Measurements from ENCODE around the gene PPP4R1. TPM values are rescaled to one million over a fixed set of nuclear protein-coding genes. Genes with fewer than 3 reads are reported as not detected.

The PPP4R1 gene
- total RNA-seq, 1 donor from 2014 or later, result 136 TPM

GRCh38 chr18:9530226-9531009 lies 83.9 kb downstream of the PPP4R1 start:
- no peak for DNase-seq
- H3K27ac Mint-ChIP-seq (ENCODE audit: unreplicated experiment), result no peak overlapping the region
- H3K4me1 Mint-ChIP-seq (ENCODE audit: low read depth, unreplicated experiment), result no peaks in the 10 kb centered on the region
- H3K36me3 Mint-ChIP-seq (ENCODE audit: unreplicated experiment), result peaks cover 18% of the 10 kb centered on the region
- no peaks in the 10 kb centered on the region for H3K27me3 Mint-ChIP-seq (ENCODE audit: unreplicated experiment)
- no peak overlapping the region for H3K4me3 Mint-ChIP-seq (ENCODE audit: unreplicated experiment)
- no peaks in the 10 kb centered on the region for H3K9me3 Mint-ChIP-seq (ENCODE audit: unreplicated experiment)
- TF ChIP-seq, protein P1, sequence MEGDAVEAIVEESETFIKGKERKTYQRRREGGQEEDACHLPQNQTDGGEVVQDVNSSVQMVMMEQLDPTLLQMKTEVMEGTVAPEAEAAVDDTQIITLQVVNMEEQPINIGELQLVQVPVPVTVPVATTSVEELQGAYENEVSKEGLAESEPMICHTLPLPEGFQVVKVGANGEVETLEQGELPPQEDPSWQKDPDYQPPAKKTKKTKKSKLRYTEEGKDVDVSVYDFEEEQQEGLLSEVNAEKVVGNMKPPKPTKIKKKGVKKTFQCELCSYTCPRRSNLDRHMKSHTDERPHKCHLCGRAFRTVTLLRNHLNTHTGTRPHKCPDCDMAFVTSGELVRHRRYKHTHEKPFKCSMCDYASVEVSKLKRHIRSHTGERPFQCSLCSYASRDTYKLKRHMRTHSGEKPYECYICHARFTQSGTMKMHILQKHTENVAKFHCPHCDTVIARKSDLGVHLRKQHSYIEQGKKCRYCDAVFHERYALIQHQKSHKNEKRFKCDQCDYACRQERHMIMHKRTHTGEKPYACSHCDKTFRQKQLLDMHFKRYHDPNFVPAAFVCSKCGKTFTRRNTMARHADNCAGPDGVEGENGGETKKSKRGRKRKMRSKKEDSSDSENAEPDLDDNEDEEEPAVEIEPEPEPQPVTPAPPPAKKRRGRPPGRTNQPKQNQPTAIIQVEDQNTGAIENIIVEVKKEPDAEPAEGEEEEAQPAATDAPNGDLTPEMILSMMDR (IDR thresholded peaks at IDR 0.05; ENCODE audit: partially characterized antibody, unreplicated experiment), result no peak

GRCh38 chr18:9526458-9526857 lies 87.9 kb downstream of the PPP4R1 start:
- Mint-ChIP-seq H3K4me3 (ENCODE audit: unreplicated experiment) (no peak overlapping the region), H3K27ac (ENCODE audit: unreplicated experiment) (no peak overlapping the region), H3K9me3 (ENCODE audit: unreplicated experiment) (no peaks in the 10 kb centered on the region), H3K36me3 (ENCODE audit: unreplicated experiment) (peaks cover 18% of the 10 kb centered on the region), H3K27me3 (ENCODE audit: unreplicated experiment) (no peaks in the 10 kb centered on the region), H3K4me1 (ENCODE audit: low read depth, unreplicated experiment) (no peaks in the 10 kb centered on the region)
- no peak for DNase-seq
- TF ChIP-seq, protein P1 (IDR thresholded peaks at IDR 0.05; ENCODE audit: partially characterized antibody, unreplicated experiment), result no peak

- Mint-ChIP-seq H3K9me3 (ENCODE audit: unreplicated experiment) (no peaks in the 10 kb centered on the region), H3K36me3 (ENCODE audit: unreplicated experiment) (peaks cover 8% of the 10 kb centered on the region), H3K4me3 (ENCODE audit: unreplicated experiment) (no peak overlapping the region), H3K4me1 (ENCODE audit: low read depth, unreplicated experiment) (no peaks in the 10 kb centered on the region), H3K27me3 (ENCODE audit: unreplicated experiment) (no peaks in the 10 kb centered on the region), H3K27ac (ENCODE audit: unreplicated experiment) (no peak overlapping the region)
- TF ChIP-seq, protein P1 (IDR thresholded peaks at IDR 0.05; ENCODE audit: partially characterized antibody, unreplicated experiment), result no peak
- no peak for DNase-seq
Measured at GRCh38 chr18:9522952-9523351, 91.4 kb downstream of the PPP4R1 start.

- H3K4me3 Mint-ChIP-seq (ENCODE audit: unreplicated experiment), result no peak overlapping the region
- TF ChIP-seq, protein P1 (IDR thresholded peaks at IDR 0.05; ENCODE audit: partially characterized antibody, unreplicated experiment), result no peak
- no peaks in the 10 kb centered on the region for H3K9me3 Mint-ChIP-seq (ENCODE audit: unreplicated experiment)
- H3K27ac Mint-ChIP-seq (ENCODE audit: unreplicated experiment), result no peak overlapping the region
- no peaks in the 10 kb centered on the region for H3K27me3 Mint-ChIP-seq (ENCODE audit: unreplicated experiment)
- no peaks in the 10 kb centered on the region for H3K36me3 Mint-ChIP-seq (ENCODE audit: unreplicated experiment)
- no peak for DNase-seq
- no peaks in the 10 kb centered on the region for H3K4me1 Mint-ChIP-seq (ENCODE audit: low read depth, unreplicated experiment)
Measured at GRCh38 chr18:9521770-9522169, 92.6 kb downstream of the PPP4R1 start.

- Mint-ChIP-seq H3K27ac (ENCODE audit: unreplicated experiment) (no peak overlapping the region), H3K4me1 (ENCODE audit: low read depth, unreplicated experiment) (no peaks in the 10 kb centered on the region), H3K36me3 (ENCODE audit: unreplicated experiment) (no peaks in the 10 kb centered on the region), H3K27me3 (ENCODE audit: unreplicated experiment) (no peaks in the 10 kb centered on the region), H3K9me3 (ENCODE audit: unreplicated experiment) (no peaks in the 10 kb centered on the region), H3K4me3 (ENCODE audit: unreplicated experiment) (no peak overlapping the region)
- no peak for DNase-seq
- TF ChIP-seq, protein P1 (IDR thresholded peaks at IDR 0.05; ENCODE audit: partially characterized antibody, unreplicated experiment), result no peak
Measured at GRCh38 chr18:9520666-9521065, 93.7 kb downstream of the PPP4R1 start.

All from glutamatergic neuron (in vitro differentiated cells).